ENCODE data around the gene GABRE.

The GABRE gene

DNA sequence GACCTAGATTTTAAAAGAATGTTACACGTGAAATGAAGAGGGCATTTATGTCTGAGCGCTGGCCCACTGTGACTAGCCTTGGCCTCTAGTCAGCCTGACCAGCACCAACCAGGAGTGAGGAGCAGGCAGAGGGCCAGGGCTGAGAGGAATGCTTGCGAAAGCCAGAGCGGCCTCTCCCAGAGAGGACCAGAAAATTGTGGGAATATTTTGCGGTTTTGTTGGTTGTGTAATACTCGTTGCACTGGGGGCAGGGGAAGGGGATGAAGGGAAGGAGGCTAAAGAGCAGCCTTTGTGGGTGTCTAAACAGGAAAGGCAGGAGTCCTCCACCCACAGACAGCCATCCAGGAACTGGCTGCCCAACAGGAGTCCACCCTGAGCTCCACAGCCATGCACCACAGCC, 3.8 kb downstream of the GABRE start:
- Histone ChIP-seq H3K9ac (ENCODE audit: low read depth, low read length) (no peak overlapping the region), H3K27me3 (ENCODE audit: control insufficient read depth, insufficient read depth, low read length) (peaks cover 24% of the 10 kb centered on the region), H3K4me3 (ENCODE audit: low read depth, low read length) (no peak overlapping the region), H3K4me1 (ENCODE audit: control insufficient read depth, insufficient read depth, low read length) (0 out of 2 replicates have a peak, but pooled peaks cover 2% of the 10 kb centered on the region), H3K36me3 (ENCODE audit: control insufficient read depth, insufficient read depth, low read length) (no peaks in the 10 kb centered on the region), H3K9me3 (ENCODE audit: control insufficient read depth, insufficient read depth, low read length) (peaks cover 53% of the 10 kb centered on the region), H3K27ac (ENCODE audit: low read depth, low read length) (no peak overlapping the region)

DNA sequence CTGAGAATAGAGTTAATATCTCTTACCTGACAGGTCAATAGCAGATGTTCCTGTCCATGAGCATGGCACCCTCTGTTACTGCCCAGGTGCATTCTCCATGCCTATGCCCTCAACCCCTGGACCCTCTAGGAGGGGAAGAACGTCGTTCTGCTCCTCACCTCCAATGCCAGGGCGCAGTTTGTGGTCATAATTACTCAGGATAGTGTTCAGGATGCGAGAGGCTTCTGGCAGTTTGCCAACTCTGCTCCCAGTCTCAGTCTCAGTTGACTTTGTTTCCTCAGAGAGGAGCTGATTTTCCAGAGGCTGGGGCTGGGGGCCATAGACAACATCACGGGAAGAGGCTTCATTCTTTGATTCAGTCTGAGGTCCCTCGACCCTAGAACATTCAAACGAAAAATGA, 4.4 kb downstream of the GABRE start:
- H3K9me3 ChIP-seq (ENCODE audit: control insufficient read depth, insufficient read depth, low read length): peaks cover 50% of the 10 kb centered on the region

DNA sequence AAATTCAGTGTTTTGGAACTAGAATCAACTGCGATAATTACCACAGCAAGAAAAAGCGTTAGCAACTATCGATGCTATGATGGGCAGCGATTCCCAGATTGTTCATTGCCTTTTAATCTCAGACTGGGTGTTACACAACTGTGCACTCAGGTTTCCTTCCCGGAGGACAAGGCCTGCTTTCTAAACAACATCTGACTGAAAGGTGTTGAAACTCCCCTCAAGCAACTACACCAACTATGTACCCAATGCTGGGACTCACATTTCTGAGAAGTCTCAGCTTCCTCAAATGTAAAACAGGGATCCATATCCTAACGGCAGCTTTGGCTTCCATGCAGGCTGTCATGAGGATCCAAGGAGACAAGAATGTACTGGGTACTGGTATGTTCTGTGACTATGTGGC, 8.2 kb downstream of the GABRE start:
- Histone ChIP-seq H3K4me1 (ENCODE audit: control insufficient read depth, insufficient read depth, low read length) (no peaks in the 10 kb centered on the region), H3K9me3 (ENCODE audit: control insufficient read depth, insufficient read depth, low read length) (peaks cover 57% of the 10 kb centered on the region), H3K27me3 (ENCODE audit: control insufficient read depth, insufficient read depth, low read length) (no peaks in the 10 kb centered on the region), H3K9ac (ENCODE audit: low read depth, low read length) (no peak overlapping the region), H3K27ac (ENCODE audit: low read depth, low read length) (no peak overlapping the region), H3K4me3 (ENCODE audit: low read depth, low read length) (no peak overlapping the region), H3K36me3 (ENCODE audit: control insufficient read depth, insufficient read depth, low read length) (no peaks in the 10 kb centered on the region)

More for the DNA sequence above, 4.4 kb downstream of the GABRE start:
- no peak overlapping the region for H3K27ac ChIP-seq (ENCODE audit: low read depth, low read length)
- 0 out of 2 replicates have a peak, but pooled peaks cover 2% of the 10 kb centered on the region for H3K4me1 ChIP-seq (ENCODE audit: control insufficient read depth, insufficient read depth, low read length)
- H3K4me3 ChIP-seq (ENCODE audit: low read depth, low read length): no peak overlapping the region
- no peak overlapping the region for H3K9ac ChIP-seq (ENCODE audit: low read depth, low read length)
- peaks cover 17% of the 10 kb centered on the region for H3K27me3 ChIP-seq (ENCODE audit: control insufficient read depth, insufficient read depth, low read length)
- H3K36me3 ChIP-seq (ENCODE audit: control insufficient read depth, insufficient read depth, low read length): no peaks in the 10 kb centered on the region

DNA sequence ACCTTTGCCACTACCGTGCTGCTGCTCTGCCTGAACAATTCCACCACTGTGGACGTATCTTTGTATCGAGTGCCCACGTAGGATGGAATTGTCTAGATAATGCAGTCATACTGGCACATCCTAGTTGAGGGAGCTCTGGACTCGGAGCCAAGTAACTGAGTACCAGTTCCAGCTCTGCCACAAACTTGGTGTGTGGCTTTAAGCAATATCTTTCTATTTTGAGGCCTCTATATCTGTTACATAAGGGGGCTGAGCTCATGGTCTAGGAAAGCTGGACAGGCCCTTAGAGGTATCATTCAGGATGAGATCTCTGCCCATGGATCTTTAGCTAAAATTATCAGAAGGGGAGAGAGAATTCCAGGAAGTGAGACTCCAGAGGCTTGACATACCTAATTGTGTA, 12.4 kb downstream of the GABRE start:
- Histone ChIP-seq H3K4me1 (ENCODE audit: control insufficient read depth, insufficient read depth, low read length) (no peaks in the 10 kb centered on the region), H3K4me3 (ENCODE audit: low read depth, low read length) (no peak overlapping the region), H3K27ac (ENCODE audit: low read depth, low read length) (no peak overlapping the region), H3K27me3 (ENCODE audit: control insufficient read depth, insufficient read depth, low read length) (no peaks in the 10 kb centered on the region), H3K9me3 (ENCODE audit: control insufficient read depth, insufficient read depth, low read length) (peaks cover 67% of the 10 kb centered on the region), H3K36me3 (ENCODE audit: control insufficient read depth, insufficient read depth, low read length) (no peaks in the 10 kb centered on the region), H3K9ac (ENCODE audit: low read depth, low read length) (no peak overlapping the region)

DNA sequence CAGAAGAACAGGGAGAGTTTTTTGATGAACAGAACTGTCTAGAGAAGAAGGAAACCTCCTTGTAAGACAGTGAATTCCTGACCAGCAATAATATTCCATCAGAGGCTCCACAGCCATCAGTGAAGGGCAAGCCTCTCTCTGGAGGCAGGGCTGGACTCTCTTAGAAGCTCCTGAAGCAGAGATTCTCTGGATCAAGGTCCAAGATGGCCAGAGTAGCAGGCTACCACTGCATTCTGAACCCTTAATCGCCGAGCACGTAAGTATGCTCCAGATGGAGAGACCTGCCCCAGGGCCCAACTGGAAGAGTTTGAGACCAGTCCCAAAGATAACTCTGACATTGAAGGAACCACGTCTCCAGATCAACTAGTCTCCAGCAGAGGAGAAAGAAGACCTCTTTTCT, 16.4 kb downstream of the GABRE start:
- Histone ChIP-seq H3K36me3 (ENCODE audit: control insufficient read depth, insufficient read depth, low read length) (no peaks in the 10 kb centered on the region), H3K27me3 (ENCODE audit: control insufficient read depth, insufficient read depth, low read length) (no peaks in the 10 kb centered on the region), H3K9me3 (ENCODE audit: control insufficient read depth, insufficient read depth, low read length) (peaks cover 69% of the 10 kb centered on the region), H3K4me3 (ENCODE audit: low read depth, low read length) (no peak overlapping the region), H3K4me1 (ENCODE audit: control insufficient read depth, insufficient read depth, low read length) (no peaks in the 10 kb centered on the region), H3K27ac (ENCODE audit: low read depth, low read length) (no peak overlapping the region), H3K9ac (ENCODE audit: low read depth, low read length) (no peak overlapping the region)

DNA sequence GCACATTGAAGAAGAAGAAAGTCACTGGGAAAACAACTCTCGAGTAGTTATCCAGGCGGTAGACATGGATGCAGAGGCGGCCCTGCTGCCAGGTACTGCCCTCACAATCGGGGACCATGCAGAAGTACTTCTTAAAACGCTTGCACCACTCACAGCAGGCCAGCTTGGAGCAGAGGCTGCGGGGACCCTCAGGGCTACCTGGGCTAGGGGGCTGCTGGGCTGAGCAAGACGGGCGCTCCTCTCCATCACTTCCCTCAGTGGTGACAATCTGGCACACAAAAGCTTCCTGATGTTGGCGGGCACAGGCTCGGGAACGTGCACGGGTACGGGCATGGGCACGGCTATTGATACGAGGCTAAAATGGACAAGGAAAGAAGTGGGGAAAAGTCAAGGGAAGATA, 19.7 kb downstream of the GABRE start:
- Histone ChIP-seq H3K27ac (ENCODE audit: low read depth, low read length) (no peak overlapping the region), H3K4me1 (ENCODE audit: control insufficient read depth, insufficient read depth, low read length) (no peaks in the 10 kb centered on the region), H3K27me3 (ENCODE audit: control insufficient read depth, insufficient read depth, low read length) (no peaks in the 10 kb centered on the region), H3K36me3 (ENCODE audit: control insufficient read depth, insufficient read depth, low read length) (no peaks in the 10 kb centered on the region), H3K4me3 (ENCODE audit: low read depth, low read length) (no peak overlapping the region), H3K9me3 (ENCODE audit: control insufficient read depth, insufficient read depth, low read length) (peaks cover 65% of the 10 kb centered on the region), H3K9ac (ENCODE audit: low read depth, low read length) (no peak overlapping the region)

DNA sequence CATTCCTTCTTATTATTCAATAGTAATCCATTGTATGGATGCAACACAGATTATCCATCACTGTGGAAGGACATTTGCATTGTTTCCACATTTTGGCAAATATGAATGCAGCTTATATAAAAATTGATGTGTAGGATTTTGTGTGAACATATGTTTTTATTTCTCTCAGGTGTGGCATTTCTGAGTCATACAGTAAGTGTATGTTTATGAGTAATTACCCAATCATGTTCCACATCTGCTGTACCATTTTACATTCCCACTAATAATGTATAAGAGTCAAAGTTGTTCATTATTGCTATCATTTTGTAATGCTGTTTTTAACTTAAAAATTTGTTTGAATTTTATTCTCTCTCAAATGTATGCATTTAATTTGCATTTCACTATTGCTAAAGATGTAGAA, 36.3 kb downstream of the GABRE start:
- H3K27ac ChIP-seq (ENCODE audit: low read depth, low read length): no peak overlapping the region
- no peaks in the 10 kb centered on the region for H3K36me3 ChIP-seq (ENCODE audit: control insufficient read depth, insufficient read depth, low read length)
- no peaks in the 10 kb centered on the region for H3K27me3 ChIP-seq (ENCODE audit: control insufficient read depth, insufficient read depth, low read length)
- H3K9ac ChIP-seq (ENCODE audit: low read depth, low read length): no peak overlapping the region
- no peaks in the 10 kb centered on the region for H3K4me1 ChIP-seq (ENCODE audit: control insufficient read depth, insufficient read depth, low read length)
- H3K9me3 ChIP-seq (ENCODE audit: control insufficient read depth, insufficient read depth, low read length): peaks cover 52% of the 10 kb centered on the region
- no peak overlapping the region for H3K4me3 ChIP-seq (ENCODE audit: low read depth, low read length)

DNA sequence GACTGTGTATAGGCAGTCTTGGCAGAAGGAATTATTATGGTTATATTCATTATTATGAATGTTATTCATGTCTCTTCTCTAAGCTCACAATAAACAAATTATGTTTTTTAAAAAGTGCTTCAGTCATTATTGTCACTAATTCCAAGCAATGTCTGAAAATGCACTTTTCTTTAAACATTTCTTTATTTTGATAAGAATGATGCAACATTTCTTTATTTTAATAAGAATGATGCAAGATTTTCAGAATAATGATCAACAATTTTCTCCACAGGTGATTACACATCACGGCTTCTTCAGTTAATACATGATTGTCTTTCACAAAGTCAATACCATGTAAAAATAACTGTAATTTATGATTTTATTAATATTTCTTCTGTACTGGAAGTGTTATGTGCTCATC, 39.1 kb downstream of the GABRE start:
- Histone ChIP-seq H3K9me3 (ENCODE audit: control insufficient read depth, insufficient read depth, low read length) (peaks cover 42% of the 10 kb centered on the region), H3K27ac (ENCODE audit: low read depth, low read length) (no peak overlapping the region), H3K4me3 (ENCODE audit: low read depth, low read length) (no peak overlapping the region), H3K9ac (ENCODE audit: low read depth, low read length) (no peak overlapping the region), H3K4me1 (ENCODE audit: control insufficient read depth, insufficient read depth, low read length) (no peaks in the 10 kb centered on the region), H3K27me3 (ENCODE audit: control insufficient read depth, insufficient read depth, low read length) (no peaks in the 10 kb centered on the region), H3K36me3 (ENCODE audit: control insufficient read depth, insufficient read depth, low read length) (no peaks in the 10 kb centered on the region)

DNA sequence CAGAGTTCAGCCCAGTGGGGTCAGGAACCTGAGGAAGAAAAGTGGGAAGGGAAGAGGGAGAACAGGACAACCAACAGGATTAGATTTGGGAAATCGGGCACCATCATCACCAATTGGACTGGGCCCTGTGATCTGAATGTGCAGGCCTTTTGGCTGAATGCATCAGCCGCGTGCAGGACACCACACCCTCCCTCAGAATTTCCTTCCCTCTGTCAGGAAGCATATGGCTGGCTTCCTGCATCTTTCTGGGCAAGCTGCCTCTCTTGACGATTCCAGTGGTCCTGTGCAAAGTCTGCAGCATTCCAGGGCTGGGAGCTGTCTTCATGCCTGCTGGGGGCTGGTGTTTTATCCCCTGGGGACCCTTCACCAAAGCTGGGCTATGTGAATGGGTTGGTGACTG, 45.4 kb downstream of the GABRE start:
- Histone ChIP-seq H3K4me3 (ENCODE audit: low read depth, low read length) (no peak overlapping the region), H3K9ac (ENCODE audit: low read depth, low read length) (no peak overlapping the region)

DNA sequence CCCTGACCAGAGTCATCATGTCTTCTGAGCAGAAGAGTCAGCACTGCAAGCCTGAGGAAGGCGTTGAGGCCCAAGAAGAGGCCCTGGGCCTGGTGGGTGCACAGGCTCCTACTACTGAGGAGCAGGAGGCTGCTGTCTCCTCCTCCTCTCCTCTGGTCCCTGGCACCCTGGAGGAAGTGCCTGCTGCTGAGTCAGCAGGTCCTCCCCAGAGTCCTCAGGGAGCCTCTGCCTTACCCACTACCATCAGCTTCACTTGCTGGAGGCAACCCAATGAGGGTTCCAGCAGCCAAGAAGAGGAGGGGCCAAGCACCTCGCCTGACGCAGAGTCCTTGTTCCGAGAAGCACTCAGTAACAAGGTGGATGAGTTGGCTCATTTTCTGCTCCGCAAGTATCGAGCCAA, 50.8 kb downstream of the GABRE start:
- H3K4me1 ChIP-seq (ENCODE audit: control insufficient read depth, insufficient read depth, low read length): no peaks in the 10 kb centered on the region
- H3K27me3 ChIP-seq (ENCODE audit: control insufficient read depth, insufficient read depth, low read length): no peaks in the 10 kb centered on the region
- peaks cover 36% of the 10 kb centered on the region for H3K9me3 ChIP-seq (ENCODE audit: control insufficient read depth, insufficient read depth, low read length)
- no peak overlapping the region for H3K4me3 ChIP-seq (ENCODE audit: low read depth, low read length)
- H3K9ac ChIP-seq (ENCODE audit: low read depth, low read length): no peak overlapping the region
- H3K27ac ChIP-seq (ENCODE audit: low read depth, low read length): no peak overlapping the region
- no peaks in the 10 kb centered on the region for H3K36me3 ChIP-seq (ENCODE audit: control insufficient read depth, insufficient read depth, low read length)

More for the DNA sequence above, 45.4 kb downstream of the GABRE start:
- Histone ChIP-seq H3K27ac (ENCODE audit: low read depth, low read length) (no peak overlapping the region), H3K9me3 (ENCODE audit: control insufficient read depth, insufficient read depth, low read length) (peaks cover 49% of the 10 kb centered on the region), H3K36me3 (ENCODE audit: control insufficient read depth, insufficient read depth, low read length) (no peaks in the 10 kb centered on the region), H3K27me3 (ENCODE audit: control insufficient read depth, insufficient read depth, low read length) (no peaks in the 10 kb centered on the region), H3K4me1 (ENCODE audit: control insufficient read depth, insufficient read depth, low read length) (no peaks in the 10 kb centered on the region)

DNA sequence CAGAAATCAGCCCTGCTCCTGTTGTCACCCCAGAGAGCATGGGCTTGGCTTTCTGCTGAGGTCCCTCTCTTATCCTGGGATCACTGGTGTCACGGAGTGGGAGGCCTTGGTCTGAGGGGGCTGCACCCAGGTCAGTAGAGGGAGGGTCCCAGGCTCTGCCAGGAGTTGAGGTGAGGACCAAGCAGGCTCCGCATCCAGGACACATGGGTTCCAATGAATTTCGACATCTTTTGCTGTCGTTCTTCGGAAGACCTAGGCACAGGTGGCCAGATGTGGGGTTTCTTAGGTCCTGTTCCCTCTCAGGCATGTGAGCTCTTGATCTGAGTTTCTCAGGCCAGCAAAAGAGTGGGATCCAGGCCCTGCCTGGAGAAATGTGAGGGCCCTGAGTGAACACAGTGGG, 51.8 kb downstream of the GABRE start:
- Histone ChIP-seq H3K36me3 (ENCODE audit: control insufficient read depth, insufficient read depth, low read length) (no peaks in the 10 kb centered on the region), H3K9me3 (ENCODE audit: control insufficient read depth, insufficient read depth, low read length) (peaks cover 36% of the 10 kb centered on the region), H3K4me1 (ENCODE audit: control insufficient read depth, insufficient read depth, low read length) (no peaks in the 10 kb centered on the region), H3K27ac (ENCODE audit: low read depth, low read length) (no peak overlapping the region), H3K27me3 (ENCODE audit: control insufficient read depth, insufficient read depth, low read length) (no peaks in the 10 kb centered on the region), H3K4me3 (ENCODE audit: low read depth, low read length) (no peak overlapping the region), H3K9ac (ENCODE audit: low read depth, low read length) (no peak overlapping the region)

DNA sequence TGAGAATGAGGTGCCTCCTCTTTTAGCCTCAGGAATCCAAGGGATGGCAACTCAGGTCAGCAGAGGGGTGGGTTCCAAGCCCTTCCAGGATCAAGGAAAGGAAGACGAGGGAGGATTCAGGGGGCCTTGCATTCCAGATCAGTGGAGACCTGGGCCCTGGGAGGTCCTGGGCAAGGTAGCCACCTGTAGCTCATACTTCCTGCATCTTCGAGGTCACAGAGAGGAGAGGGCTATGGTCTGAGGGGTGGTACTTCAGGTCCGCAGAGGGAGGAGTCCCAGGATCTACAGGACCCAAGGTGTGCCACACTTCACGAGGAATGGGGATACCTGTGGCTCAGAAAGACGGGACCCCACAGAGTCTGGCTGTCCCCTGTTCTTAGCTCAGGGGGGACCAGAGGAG, 52.6 kb downstream of the GABRE start:
- H3K4me3 ChIP-seq (ENCODE audit: low read depth, low read length): no peak overlapping the region
- peaks cover 36% of the 10 kb centered on the region for H3K9me3 ChIP-seq (ENCODE audit: control insufficient read depth, insufficient read depth, low read length)
- H3K27me3 ChIP-seq (ENCODE audit: control insufficient read depth, insufficient read depth, low read length): no peaks in the 10 kb centered on the region
- H3K36me3 ChIP-seq (ENCODE audit: control insufficient read depth, insufficient read depth, low read length): no peaks in the 10 kb centered on the region
- H3K27ac ChIP-seq (ENCODE audit: low read depth, low read length): no peak overlapping the region
- no peak overlapping the region for H3K9ac ChIP-seq (ENCODE audit: low read depth, low read length)
- H3K4me1 ChIP-seq (ENCODE audit: control insufficient read depth, insufficient read depth, low read length): no peaks in the 10 kb centered on the region

Data from HUES48 (cell line).